ENCODE results near the gene NSUN7. TPM values are rescaled to one million over a fixed set of nuclear protein-coding genes. Genes with fewer than 3 reads are reported as not detected.

The NSUN7 gene
- total RNA-seq, 1 experiment from 2014 or later = 0.90 TPM

DNA sequence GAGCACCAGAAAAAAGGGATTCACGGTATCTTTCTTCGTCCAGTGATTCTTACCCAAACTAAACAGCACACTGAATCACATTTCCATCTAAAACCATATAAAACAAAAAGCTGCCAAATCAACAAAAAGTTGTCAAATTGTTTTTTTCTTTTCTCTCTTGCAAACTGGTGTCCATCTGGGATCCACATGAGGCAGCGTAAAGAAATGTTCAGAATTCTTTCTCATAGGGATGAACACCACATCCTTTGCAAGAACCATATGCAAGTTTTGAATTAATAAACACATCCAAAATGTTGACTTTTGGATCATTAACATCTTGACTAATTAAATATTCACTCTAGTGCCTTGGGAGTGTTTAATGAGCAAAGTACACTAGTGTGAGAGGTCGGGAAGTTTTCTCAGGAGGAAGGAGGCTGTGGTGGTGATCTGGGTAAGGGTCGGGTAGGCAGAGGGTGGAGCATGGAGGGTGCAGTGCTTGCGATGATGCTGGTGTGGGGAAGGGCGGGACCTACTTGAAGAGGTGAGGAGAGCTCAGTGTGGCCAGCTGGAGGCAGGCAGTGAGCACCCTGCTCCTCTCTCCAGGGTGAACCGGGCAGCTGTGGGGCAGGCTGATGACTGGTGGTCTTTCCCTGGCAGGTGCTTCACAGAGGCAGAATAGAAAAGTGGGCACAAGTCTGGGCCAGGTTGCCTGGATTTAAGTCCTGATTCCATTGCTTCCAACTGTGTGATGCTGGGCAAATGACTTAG lies 72.8 kb downstream of the NSUN7 start:
- no peaks in the 10 kb centered on the region for H3K4me1 ChIP-seq (ENCODE audit: insufficient read depth, low read length, poor library complexity, severe bottlenecking)
- CTCF ChIA-PET = no interaction called here
- no peak overlapping the region for H3K4me3 ChIP-seq (ENCODE audit: low read depth, low read length, poor library complexity, severe bottlenecking)
- BruUV-seq (replicated peaks) = no TSS peak
- TF ChIP-seq, protein P1, sequence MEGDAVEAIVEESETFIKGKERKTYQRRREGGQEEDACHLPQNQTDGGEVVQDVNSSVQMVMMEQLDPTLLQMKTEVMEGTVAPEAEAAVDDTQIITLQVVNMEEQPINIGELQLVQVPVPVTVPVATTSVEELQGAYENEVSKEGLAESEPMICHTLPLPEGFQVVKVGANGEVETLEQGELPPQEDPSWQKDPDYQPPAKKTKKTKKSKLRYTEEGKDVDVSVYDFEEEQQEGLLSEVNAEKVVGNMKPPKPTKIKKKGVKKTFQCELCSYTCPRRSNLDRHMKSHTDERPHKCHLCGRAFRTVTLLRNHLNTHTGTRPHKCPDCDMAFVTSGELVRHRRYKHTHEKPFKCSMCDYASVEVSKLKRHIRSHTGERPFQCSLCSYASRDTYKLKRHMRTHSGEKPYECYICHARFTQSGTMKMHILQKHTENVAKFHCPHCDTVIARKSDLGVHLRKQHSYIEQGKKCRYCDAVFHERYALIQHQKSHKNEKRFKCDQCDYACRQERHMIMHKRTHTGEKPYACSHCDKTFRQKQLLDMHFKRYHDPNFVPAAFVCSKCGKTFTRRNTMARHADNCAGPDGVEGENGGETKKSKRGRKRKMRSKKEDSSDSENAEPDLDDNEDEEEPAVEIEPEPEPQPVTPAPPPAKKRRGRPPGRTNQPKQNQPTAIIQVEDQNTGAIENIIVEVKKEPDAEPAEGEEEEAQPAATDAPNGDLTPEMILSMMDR (conservative IDR thresholded peaks at IDR 0.05; ENCODE audit: low read depth, low read length) = no peak
- TF ChIP-seq EZH2 (IDR thresholded peaks at IDR 0.05; ENCODE audit: borderline replicate concordance, low read depth, low read length, poor library complexity, severe bottlenecking) = no peak
- POLR2A ChIA-PET (ENCODE audit: low non-redundant PET) = no interaction called here
- no peak overlapping the region for H3K27ac ChIP-seq (ENCODE audit: low read depth, low read length, poor library complexity, severe bottlenecking)
- intact Hi-C loops (cut with micrococcal nuclease; ENCODE audit: unreplicated experiment) = no loop called here
- no peak for DNase-seq (ENCODE audit: low spot score)
- no peaks in the 10 kb centered on the region for H3K9me3 ChIP-seq (ENCODE audit: low read depth, low read length, poor library complexity, severe bottlenecking)
- H3K36me3 ChIP-seq (ENCODE audit: insufficient read depth, low read length, poor library complexity, severe bottlenecking) = no peaks in the 10 kb centered on the region
- H3K27me3 ChIP-seq (replicated peaks; ENCODE audit: insufficient read depth, low read depth, low read length, poor library complexity) = no peaks in the 10 kb centered on the region

DNA sequence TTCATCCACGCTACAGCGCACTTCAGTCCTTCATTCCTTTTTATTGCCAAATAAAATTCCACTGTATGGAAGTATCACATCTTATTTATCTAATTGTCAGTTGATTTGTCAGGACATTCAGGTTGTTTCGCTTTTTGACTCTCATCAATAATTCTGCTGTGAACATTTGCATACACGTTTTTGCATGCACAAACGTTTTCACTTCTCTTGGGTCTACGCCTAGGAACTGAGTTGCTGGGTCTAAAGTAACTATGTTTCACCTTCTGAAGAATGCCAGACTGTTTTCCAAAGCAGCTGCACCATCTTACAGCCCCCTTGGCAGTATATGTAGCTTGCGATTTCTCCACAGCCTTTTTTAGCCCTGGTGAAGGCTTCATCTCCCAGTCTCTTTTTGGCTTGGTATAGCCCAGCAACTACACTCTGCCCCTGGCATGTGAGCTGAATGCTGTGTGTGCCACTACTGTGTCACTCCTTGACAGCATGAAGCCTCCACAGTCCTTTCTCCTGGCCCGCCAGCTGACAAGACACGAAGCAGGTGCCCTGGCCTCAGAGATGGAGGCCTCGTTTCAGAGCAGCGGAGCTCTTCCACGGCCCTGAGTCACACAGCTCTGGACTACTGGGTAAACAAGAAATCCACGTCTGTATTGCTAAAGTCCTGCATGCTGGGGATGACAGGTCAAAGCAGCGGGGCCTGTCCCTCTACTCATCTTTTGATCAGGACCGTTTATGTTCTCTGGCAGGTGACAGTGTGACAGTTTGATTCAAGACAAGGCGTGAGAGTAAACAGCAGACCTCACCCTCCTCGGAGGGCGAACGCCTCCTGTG lies 75.5 kb downstream of the NSUN7 start:
- CTCF ChIA-PET = no interaction called here
- DNase-seq (ENCODE audit: low spot score) = no peak
- H3K36me3 ChIP-seq (ENCODE audit: insufficient read depth, low read length, poor library complexity, severe bottlenecking) = no peaks in the 10 kb centered on the region
- no peak for TF ChIP-seq EZH2 (IDR thresholded peaks at IDR 0.05; ENCODE audit: borderline replicate concordance, low read depth, low read length, poor library complexity, severe bottlenecking)
- TF ChIP-seq, protein P1 (conservative IDR thresholded peaks at IDR 0.05; ENCODE audit: low read depth, low read length) = no peak
- H3K4me1 ChIP-seq (ENCODE audit: insufficient read depth, low read length, poor library complexity, severe bottlenecking) = no peaks in the 10 kb centered on the region
- no peaks in the 10 kb centered on the region for H3K27me3 ChIP-seq (replicated peaks; ENCODE audit: insufficient read depth, low read depth, low read length, poor library complexity)
- no peak overlapping the region for H3K27ac ChIP-seq (ENCODE audit: low read depth, low read length, poor library complexity, severe bottlenecking)
- H3K4me3 ChIP-seq (ENCODE audit: low read depth, low read length, poor library complexity, severe bottlenecking) = no peak overlapping the region
- POLR2A ChIA-PET (ENCODE audit: low non-redundant PET) = no interaction called here
- no peaks in the 10 kb centered on the region for H3K9me3 ChIP-seq (ENCODE audit: low read depth, low read length, poor library complexity, severe bottlenecking)
- intact Hi-C loops (cut with micrococcal nuclease; ENCODE audit: unreplicated experiment) = no loop called here
- no TSS peak for BruUV-seq (replicated peaks)

DNA sequence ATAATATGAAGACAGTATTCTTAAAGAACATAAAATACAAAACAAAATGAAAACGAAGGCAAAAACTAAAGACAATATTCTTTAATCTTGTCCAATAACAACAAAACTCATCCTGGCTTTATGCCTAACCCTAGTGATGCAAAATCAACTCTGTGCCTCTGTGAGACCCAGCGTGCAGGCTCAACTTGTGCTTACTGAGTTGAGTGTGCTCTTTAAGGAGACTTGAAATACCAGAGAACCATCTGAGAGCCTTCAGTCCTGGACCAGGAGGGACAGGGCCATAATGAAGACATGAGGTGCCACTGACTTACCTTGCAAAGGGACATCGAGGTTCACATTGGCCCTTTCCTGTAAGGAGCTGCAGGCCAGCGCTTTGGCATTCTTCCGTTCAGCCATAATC lies 77.1 kb downstream of the NSUN7 start:
- no peak for DNase-seq (ENCODE audit: low spot score)
- TF ChIP-seq, protein P1 (conservative IDR thresholded peaks at IDR 0.05; ENCODE audit: low read depth, low read length) = no peak
- TF ChIP-seq EZH2 (IDR thresholded peaks at IDR 0.05; ENCODE audit: borderline replicate concordance, low read depth, low read length, poor library complexity, severe bottlenecking) = no peak
- no peaks in the 10 kb centered on the region for H3K9me3 ChIP-seq (ENCODE audit: low read depth, low read length, poor library complexity, severe bottlenecking)
- no peaks in the 10 kb centered on the region for H3K27me3 ChIP-seq (replicated peaks; ENCODE audit: insufficient read depth, low read depth, low read length, poor library complexity)
- no peaks in the 10 kb centered on the region for H3K36me3 ChIP-seq (ENCODE audit: insufficient read depth, low read length, poor library complexity, severe bottlenecking)
- no peak overlapping the region for H3K4me3 ChIP-seq (ENCODE audit: low read depth, low read length, poor library complexity, severe bottlenecking)
- no TSS peak for BruUV-seq (replicated peaks)
- H3K27ac ChIP-seq (ENCODE audit: low read depth, low read length, poor library complexity, severe bottlenecking) = no peak overlapping the region
- ChIA-PET CTCF (no interaction called here), POLR2A (ENCODE audit: low non-redundant PET) (no interaction called here)
- intact Hi-C loops (cut with micrococcal nuclease; ENCODE audit: unreplicated experiment) = no loop called here
- no peaks in the 10 kb centered on the region for H3K4me1 ChIP-seq (ENCODE audit: insufficient read depth, low read length, poor library complexity, severe bottlenecking)
